GM21786 (cell line): ENCODE measurements around the gene POGLUT2.

Experiments
- ATAC-seq: cut with Tn5 transposase; IDR thresholded peaks from one replicate; pipeline ENCODE4 v1.9.1; 2021; ENCODE audit not compliant: unreplicated experiment

The POGLUT2 gene

GRCh38 chr13:102770435-102770834 lies 28.3 kb downstream of the POGLUT2 start:
- no peak for ATAC-seq

- ATAC-seq: no peak
Observed at GRCh38 chr13:102769679-102770078, 29.1 kb downstream of the POGLUT2 start.

- ATAC-seq: no peak
Observed at GRCh38 chr13:102768909-102769308, 29.9 kb downstream of the POGLUT2 start.

DNA sequence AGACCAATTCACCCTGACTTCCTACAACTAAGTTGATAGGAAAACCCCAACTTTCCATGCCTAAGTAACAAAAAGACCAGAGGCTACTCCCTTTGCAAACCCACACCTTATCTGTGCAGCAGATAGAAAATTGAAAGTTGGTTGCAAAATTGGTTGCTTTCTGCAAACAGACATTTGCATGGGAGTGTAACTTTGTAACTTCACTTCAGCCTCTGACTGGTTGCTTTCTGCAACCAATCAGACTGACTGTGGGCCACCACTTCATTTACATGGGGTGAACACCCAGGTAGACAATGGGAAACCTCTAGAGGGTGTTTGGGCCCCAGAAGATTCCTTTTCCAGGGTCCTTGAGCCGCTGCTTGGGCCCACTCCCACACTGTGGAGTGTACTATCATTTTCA lies 35.0 kb downstream of the POGLUT2 start:
- ATAC-seq: no peak

DNA sequence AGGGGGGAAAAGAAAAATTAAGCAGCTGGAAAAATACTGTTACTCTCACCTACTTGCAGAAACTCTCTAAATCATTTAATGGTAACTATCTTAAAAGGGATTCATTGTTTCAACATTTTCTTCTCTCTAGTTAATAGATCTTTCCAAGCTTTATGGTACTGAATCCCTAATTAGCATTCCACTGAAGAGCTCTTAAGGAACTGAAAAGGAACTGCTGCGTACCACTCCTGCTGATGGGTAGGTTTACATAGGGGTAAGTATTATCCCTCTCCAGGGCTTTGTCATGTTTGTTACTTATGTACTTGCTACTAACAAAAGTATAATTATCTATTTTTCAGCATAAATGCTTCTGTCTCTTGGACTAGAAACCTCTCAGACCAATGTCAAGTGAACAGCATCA lies 37.7 kb downstream of the POGLUT2 start:
- ATAC-seq: no peak

DNA sequence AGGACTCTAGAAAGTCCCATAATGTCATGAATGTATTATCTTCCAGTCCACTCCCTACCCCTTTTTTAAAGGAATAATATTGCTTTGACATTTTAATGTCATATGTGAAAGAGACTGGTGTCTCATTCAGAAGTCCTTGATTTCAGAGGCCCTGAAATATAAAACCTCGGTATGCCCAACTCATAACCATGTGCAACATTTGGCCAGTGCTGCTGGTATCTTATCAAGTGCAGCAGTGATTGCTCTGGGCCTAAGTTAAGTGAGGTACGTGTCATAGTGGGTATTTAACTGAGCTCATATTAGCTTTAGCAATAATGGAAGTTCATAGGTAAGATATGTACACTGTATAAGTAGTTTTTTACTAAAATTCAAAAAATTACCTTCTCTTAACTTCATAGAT lies 39.9 kb downstream of the POGLUT2 start:
- ATAC-seq: no peak

- no peak for ATAC-seq
Observed at GRCh38 chr13:102757006-102757405, 41.8 kb downstream of the POGLUT2 start.

GRCh38 chr13:102751886-102752285 lies 46.9 kb downstream of the POGLUT2 start:
- ATAC-seq: no peak

DNA sequence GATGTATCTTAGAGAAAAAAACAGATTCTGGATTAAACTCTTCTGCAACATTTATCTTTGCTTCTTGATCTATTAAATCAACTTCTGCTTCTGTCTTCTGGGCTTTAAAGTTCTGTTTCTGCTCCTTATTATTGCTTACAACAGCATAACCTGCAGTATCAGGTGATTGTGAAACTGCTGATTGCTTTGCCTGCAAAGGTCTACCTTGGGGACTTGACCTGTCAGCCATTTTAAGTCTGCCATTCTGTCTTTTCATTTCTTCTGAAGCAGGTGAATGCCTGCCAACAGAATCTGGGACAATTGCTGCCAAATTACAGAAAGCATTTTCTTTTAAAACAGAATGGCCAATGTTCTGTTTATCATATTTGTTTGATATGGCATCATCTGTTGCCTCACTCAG lies 56.3 kb downstream of the POGLUT2 start:
- no peak for ATAC-seq

- ATAC-seq: no peak
Observed at GRCh38 chr13:102742101-102742500, 56.7 kb downstream of the POGLUT2 start.
